Ovary (tissue), 9 donors: ENCODE data around the gene ZNF654. TPM values are rescaled to one million over a fixed set of nuclear protein-coding genes. Genes with fewer than 3 reads are reported as not detected.

ENCODE experiments used
- DNase-seq, 5 donors: peaks; one replicate each; pipeline ENCODE4 v3.0.0-alpha.2; 2019 to 2020
- H3K27ac ChIP-seq, 2 donors: fragments of 200-600 bp; one replicate each; pipeline versions ENCODE4 v1.5.1 to v1.8.0; 2019 to 2022
- H3K27me3 ChIP-seq: fragments of 200-600 bp; one replicate; pipeline ENCODE4 v1.8.0; 2022
- H3K36me3 ChIP-seq: fragments of 200-600 bp; sonication (generic); one replicate; pipeline ENCODE4 v1.5.1; 2019
- H3K4me1 ChIP-seq: one replicate; pipeline ENCODE4 v1.8.1; 2013; ENCODE audit warnings: mild to moderate bottlenecking, moderate library complexity; ENCODE audit not compliant: insufficient read depth
- H3K4me3 ChIP-seq: fragments of 200-600 bp; sonication (generic); one replicate; pipeline ENCODE4 v1.5.1; 2017
- H3K9me3 ChIP-seq, 2 donors: fragments of 200-600 bp in 1 of 2; sonication (generic) in 1 of 2; one replicate each; pipeline versions ENCODE4 v1.5.1 to v1.8.1; 2013 to 2019; ENCODE audit warnings: mild to moderate bottlenecking in 1 of 2, moderate library complexity in 1 of 2
- CTCF ChIP-seq, 3 donors: fragments of 450-650 bp in 2 of 3; fragments of 200-600 bp in 1 of 3; IDR thresholded peaks; one replicate each; pipeline versions ENCODE4 v1.5.1 to v1.8.0; 2016 to 2022; ENCODE audit warnings: antibody characterized with exemption in 3 of 3, mild to moderate bottlenecking in 1 of 3
- EP300 ChIP-seq: sonication (generic); formaldehyde crosslinking; IDR thresholded peaks from one replicate; pipeline ENCODE4 v1.6.1; 2017; ENCODE audit warnings: antibody characterized with exemption
- POLR2A ChIP-seq: fragments of 450-650 bp; IDR thresholded peaks from one replicate; pipeline ENCODE4 v1.6.1; 2017; ENCODE audit warnings: antibody characterized with exemption, mild to moderate bottlenecking, moderate library complexity
- WGBS, 3 donors: extraction: QIAGEN DNeasy Blood & Tissue Kit in 1 of 3; methylation state at CpG; one replicate each; pipeline versions ENCODE4 v1.1.5 to v1.1.7; 2013 to 2017; 5-methylcytosine and 5-hydroxymethylcytosine counted together
- intact Hi-C, 4 donors: fragments of 100-400 bp; cut with DNase I; formaldehyde crosslinking; loops; one replicate each; pipeline versions ENCODE4 v1.11.0 to v1.15.1; 2022 to 2023
- polyA plus RNA-seq, 2 donors: library from polyadenylated mRNA; stranded (reverse); fragments of 200-250 nt in 1 of 2; fragments of 350-450 nt in 1 of 2; fragmentation: Illumina TruSeq in 1 of 2; extraction: RNeasy Lipid Tissue Mini Kit (QIAGEN cat#74804) in 1 of 2; gene quantifications; one replicate each; pipeline ENCODE4 v1.2.3, GENCODE V29; 2013 to 2014
- total RNA-seq, 7 donors: library from RNA; depleted of rRNA in 2 of 7; stranded (reverse); fragments of >200 nt in 2 of 7; fragmentation: NEBNext Ultra II Directional in 3 of 7; extraction: Animal tissue kit (Norgen Biotek cat#: 25700) in 3 of 7; gene quantifications; one replicate each; pipeline versions ENCODE4 v1.1.0 to v1.2.4, GENCODE V29; 2016 to 2023
- donor health status: DM: no; HTN: no; CAD: no; lungs with moderate emphysema.
- donor health status: DM: no; HTN: no; CAD: no.
- donor health status: Bipolar disorder and iron deficiency.
- donor health status: DM: yes; HTN: yes; CAD: no.
- donor health status: DM: no; HTN: no; CAD: no.
- donor health status: DM: yes; HTN: yes; CAD: no.

The ZNF654 gene
- total and polyA plus RNA-seq, 9 donors: 5.2 to 22.0 (median 15.1) TPM

GRCh38 chr3:88152841-88153240, 93.8 kb downstream of the ZNF654 start:
- H3K27ac ChIP-seq: no peak overlapping the region
- intact Hi-C loops: no loop called here
- H3K4me1 ChIP-seq: peaks cover 4% of the 10 kb centered on the region
- DNase-seq: no peak
- H3K27me3 ChIP-seq: no peaks in the 10 kb centered on the region
- TF ChIP-seq CTCF (IDR thresholded peaks at IDR 0.05) (no peak), POLR2A (no peak), EP300 (no peak)
- no peaks in the 10 kb centered on the region for H3K36me3 ChIP-seq
- H3K9me3 ChIP-seq: no peaks in the 10 kb centered on the region
- no peak overlapping the region for H3K4me3 ChIP-seq
- 77 to 82% (median 80%) methylated on average over 2 of the region's 2 CpGs for WGBS, 3 donors

GRCh38 chr3:88166419-88166971, 107.4 kb downstream of the ZNF654 start:
- H3K27me3 ChIP-seq: no peaks in the 10 kb centered on the region
- no peaks in the 10 kb centered on the region for H3K36me3 ChIP-seq
- no peaks in the 10 kb centered on the region for H3K4me1 ChIP-seq
- 93 to 97% (median 97%) methylated on average over 2 of the region's 2 CpGs for WGBS, 3 donors
- no peak overlapping the region for H3K27ac ChIP-seq
- H3K9me3 ChIP-seq: no peaks in the 10 kb centered on the region
- no peak overlapping the region for H3K4me3 ChIP-seq
- DNase-seq: no peak
- intact Hi-C loops: no loop called here
- TF ChIP-seq EP300: no peak
- TF ChIP-seq CTCF (IDR thresholded peaks at IDR 0.05): no peak
- TF ChIP-seq POLR2A: no peak

GRCh38 chr3:88167173-88167572, 108.1 kb downstream of the ZNF654 start:
- intact Hi-C loops: no loop called here
- Histone ChIP-seq H3K4me1 (no peaks in the 10 kb centered on the region), H3K36me3 (no peaks in the 10 kb centered on the region), H3K4me3 (no peak overlapping the region), H3K9me3 (no peaks in the 10 kb centered on the region), H3K27me3 (no peaks in the 10 kb centered on the region), H3K27ac (no peak overlapping the region)
- TF ChIP-seq POLR2A (no peak), EP300 (no peak), CTCF (IDR thresholded peaks at IDR 0.05) (no peak)
- WGBS, 3 donors: 96 to 99% (median 98%) methylated on average over 6 of the region's 6 CpGs
- no peak for DNase-seq

GRCh38 chr3:88167704-88168103, 108.6 kb downstream of the ZNF654 start:
- 91 to 97% (median 91%) methylated on average over 2 of the region's 2 CpGs for WGBS, 3 donors
- Histone ChIP-seq H3K27ac (no peak overlapping the region), H3K27me3 (no peaks in the 10 kb centered on the region), H3K4me1 (no peaks in the 10 kb centered on the region), H3K9me3 (no peaks in the 10 kb centered on the region), H3K4me3 (no peak overlapping the region), H3K36me3 (no peaks in the 10 kb centered on the region)
- intact Hi-C loops: no loop called here
- DNase-seq: no peak
- TF ChIP-seq POLR2A: no peak
- no peak for TF ChIP-seq CTCF (IDR thresholded peaks at IDR 0.05)
- no peak for TF ChIP-seq EP300

- 83 to 85% (median 84%) methylated on average over 5 of the region's 5 CpGs for WGBS, 3 donors
- intact Hi-C loops: no loop called here
- TF ChIP-seq CTCF (IDR thresholded peaks at IDR 0.05): no peak
- no peak for TF ChIP-seq EP300
- TF ChIP-seq POLR2A: no peak
- H3K9me3 ChIP-seq: no peaks in the 10 kb centered on the region
- no peak for DNase-seq
- H3K36me3 ChIP-seq: no peaks in the 10 kb centered on the region
- H3K27ac ChIP-seq: no peak overlapping the region
- no peaks in the 10 kb centered on the region for H3K4me1 ChIP-seq
- H3K4me3 ChIP-seq: no peak overlapping the region
- no peaks in the 10 kb centered on the region for H3K27me3 ChIP-seq
These were observed 109.1 kb downstream of the ZNF654 start for GRCh38 chr3:88168171-88168570.
